Transverse colon (tissue), 4 donors: Measurements from ENCODE around the gene DLGAP1.

ENCODE experiments used
- POLR2A ChIP-seq: fragments of 450-650 bp; IDR thresholded peaks from one replicate; pipeline ENCODE4 v1.6.1; 2016; ENCODE audit warnings: antibody characterized with exemption, mild to moderate bottlenecking, moderate library complexity
- POLR2AphosphoS5 ChIP-seq, 3 donors: sonication (generic); formaldehyde crosslinking; IDR thresholded peaks; one replicate each; pipeline ENCODE4 v1.6.1; 2016; ENCODE audit warnings: antibody characterized with exemption in 3 of 3
- TF ChIP-seq, protein P1 (sequence below), 5 experiments: fragments of 200-600 bp in 3 of 5; fragments of 450-650 bp in 2 of 5; sonication (generic) in 3 of 5; IDR thresholded peaks; 1 replicate in 2 of 5; 2 replicates in 3 of 5; pipeline ENCODE4 v1.5.1; 2016 to 2017; ENCODE audit warnings: antibody characterized with exemption in 5 of 5, inconsistent platforms in 3 of 5, mild to moderate bottlenecking in 2 of 5, moderate library complexity in 1 of 5

- TF ChIP-seq, protein P1, sequence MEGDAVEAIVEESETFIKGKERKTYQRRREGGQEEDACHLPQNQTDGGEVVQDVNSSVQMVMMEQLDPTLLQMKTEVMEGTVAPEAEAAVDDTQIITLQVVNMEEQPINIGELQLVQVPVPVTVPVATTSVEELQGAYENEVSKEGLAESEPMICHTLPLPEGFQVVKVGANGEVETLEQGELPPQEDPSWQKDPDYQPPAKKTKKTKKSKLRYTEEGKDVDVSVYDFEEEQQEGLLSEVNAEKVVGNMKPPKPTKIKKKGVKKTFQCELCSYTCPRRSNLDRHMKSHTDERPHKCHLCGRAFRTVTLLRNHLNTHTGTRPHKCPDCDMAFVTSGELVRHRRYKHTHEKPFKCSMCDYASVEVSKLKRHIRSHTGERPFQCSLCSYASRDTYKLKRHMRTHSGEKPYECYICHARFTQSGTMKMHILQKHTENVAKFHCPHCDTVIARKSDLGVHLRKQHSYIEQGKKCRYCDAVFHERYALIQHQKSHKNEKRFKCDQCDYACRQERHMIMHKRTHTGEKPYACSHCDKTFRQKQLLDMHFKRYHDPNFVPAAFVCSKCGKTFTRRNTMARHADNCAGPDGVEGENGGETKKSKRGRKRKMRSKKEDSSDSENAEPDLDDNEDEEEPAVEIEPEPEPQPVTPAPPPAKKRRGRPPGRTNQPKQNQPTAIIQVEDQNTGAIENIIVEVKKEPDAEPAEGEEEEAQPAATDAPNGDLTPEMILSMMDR (IDR thresholded peaks at IDR 0.05) = no peak
- TF ChIP-seq POLR2A = no peak
- TF ChIP-seq POLR2AphosphoS5 (IDR thresholded peaks at IDR 0.05) = no peak
Measured at GRCh38 chr18:3649135-3649632, 805.9 kb downstream of the DLGAP1 start.
